AG04449 (cell line): ENCODE measurements around the gene TIMELESS.

Experiments used
- CTCF ChIA-PET: fragments of 350-600 bp; formaldehyde crosslinking; extraction: SDS; loops from one replicate; lab custom pipeline; 2021; ENCODE audit warnings: antibody characterized with exemption; lab: Yijun Ruan, JAX
- POLR2A ChIA-PET: fragments of 400-600, 350-600 bp; formaldehyde crosslinking; extraction: SDS; loops from one replicate; lab custom pipeline; 2020; ENCODE audit warnings: antibody characterized with exemption, inconsistent platforms; lab: Yijun Ruan, JAX
- DNase-seq: peaks from one replicate; pipeline ENCODE4 v3.0.0-alpha.2; 2010; ENCODE audit warnings: low read depth, low spot score
- H3K4me3 ChIP-seq: 2 replicates; pipeline ENCODE4 v1.5.1; 2011; ENCODE audit warnings: low read depth, mild to moderate bottlenecking, control low read depth, low read length
- TF ChIP-seq, protein P1 (sequence below): IDR thresholded peaks from one replicate; pipeline ENCODE4 v1.5.1; 2011; ENCODE audit warnings: mild to moderate bottlenecking, moderate library complexity, low read length, control low read depth, inconsistent platforms; ENCODE audit not compliant: insufficient read depth; ENCODE audit errors: missing control alignments

TIMELESS gene

DNA sequence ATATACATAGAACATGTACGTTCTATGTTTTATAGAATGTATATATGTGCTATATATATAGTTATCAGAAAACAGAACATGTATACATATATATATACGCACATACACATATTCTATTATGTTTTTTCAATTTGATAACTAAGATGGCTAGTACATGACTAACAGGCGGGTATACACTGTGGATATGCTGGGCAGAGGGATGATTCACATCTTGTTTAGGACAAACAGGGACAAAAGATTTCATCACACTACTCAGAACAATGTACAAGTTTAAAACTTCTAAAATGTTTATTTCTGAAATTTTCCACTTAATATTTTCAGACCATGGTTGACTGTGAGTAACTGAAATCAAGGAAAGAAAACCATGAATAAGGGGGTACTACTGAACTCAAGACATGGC, 17.4 kb downstream of the TIMELESS start:
- CTCF ChIA-PET: no interaction called here
- no peak for DNase-seq
- POLR2A ChIA-PET: no interaction called here
- TF ChIP-seq, protein P1, sequence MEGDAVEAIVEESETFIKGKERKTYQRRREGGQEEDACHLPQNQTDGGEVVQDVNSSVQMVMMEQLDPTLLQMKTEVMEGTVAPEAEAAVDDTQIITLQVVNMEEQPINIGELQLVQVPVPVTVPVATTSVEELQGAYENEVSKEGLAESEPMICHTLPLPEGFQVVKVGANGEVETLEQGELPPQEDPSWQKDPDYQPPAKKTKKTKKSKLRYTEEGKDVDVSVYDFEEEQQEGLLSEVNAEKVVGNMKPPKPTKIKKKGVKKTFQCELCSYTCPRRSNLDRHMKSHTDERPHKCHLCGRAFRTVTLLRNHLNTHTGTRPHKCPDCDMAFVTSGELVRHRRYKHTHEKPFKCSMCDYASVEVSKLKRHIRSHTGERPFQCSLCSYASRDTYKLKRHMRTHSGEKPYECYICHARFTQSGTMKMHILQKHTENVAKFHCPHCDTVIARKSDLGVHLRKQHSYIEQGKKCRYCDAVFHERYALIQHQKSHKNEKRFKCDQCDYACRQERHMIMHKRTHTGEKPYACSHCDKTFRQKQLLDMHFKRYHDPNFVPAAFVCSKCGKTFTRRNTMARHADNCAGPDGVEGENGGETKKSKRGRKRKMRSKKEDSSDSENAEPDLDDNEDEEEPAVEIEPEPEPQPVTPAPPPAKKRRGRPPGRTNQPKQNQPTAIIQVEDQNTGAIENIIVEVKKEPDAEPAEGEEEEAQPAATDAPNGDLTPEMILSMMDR: no peak
- H3K4me3 ChIP-seq: no peak overlapping the region

- TF ChIP-seq, protein P1: no peak
- no peak overlapping the region for H3K4me3 ChIP-seq
- DNase-seq: no peak
- ChIA-PET POLR2A (no interaction called here), CTCF (no interaction called here)
Observed at GRCh38 chr12:56431288-56431687, 17.9 kb downstream of the TIMELESS start.

DNA sequence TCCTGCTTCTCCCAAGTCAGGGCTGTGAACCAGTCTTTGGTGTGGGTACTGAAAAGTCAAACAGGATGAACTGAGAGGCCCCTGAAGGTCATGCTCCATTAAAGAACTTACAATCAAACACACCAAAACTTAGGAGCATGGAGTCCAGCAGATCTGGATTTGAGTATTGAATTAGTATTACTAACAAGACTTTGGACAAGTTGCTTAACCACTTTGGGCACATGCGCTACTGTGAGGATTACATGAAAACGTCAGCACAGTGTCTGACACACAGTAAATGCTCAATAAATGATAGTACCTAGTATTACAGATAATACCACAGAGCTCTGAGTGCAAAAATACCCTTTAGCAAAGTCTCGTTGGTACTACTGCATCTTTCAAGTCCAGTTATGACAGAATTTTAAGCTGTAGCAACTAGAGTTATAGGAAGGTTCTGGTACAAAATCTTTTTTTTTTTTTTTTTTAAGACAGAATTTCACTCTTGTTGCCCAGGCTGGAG, 23.2 kb downstream of the TIMELESS start:
- H3K4me3 ChIP-seq: no peak overlapping the region
- POLR2A ChIA-PET: no interaction called here
- TF ChIP-seq, protein P1: no peak
- no peak for DNase-seq
- CTCF ChIA-PET: no interaction called here

GRCh38 chr12:56425193-56425592, 24.0 kb downstream of the TIMELESS start:
- no peak overlapping the region for H3K4me3 ChIP-seq
- CTCF ChIA-PET: interaction anchor here (0.8 kb wide), 1 partner anchor 25 kb away, joined by 3 read pairs; no protein-coding TSS in a partner anchor
- POLR2A ChIA-PET: no interaction called here
- TF ChIP-seq, protein P1: no peak
- DNase-seq: no peak

DNA sequence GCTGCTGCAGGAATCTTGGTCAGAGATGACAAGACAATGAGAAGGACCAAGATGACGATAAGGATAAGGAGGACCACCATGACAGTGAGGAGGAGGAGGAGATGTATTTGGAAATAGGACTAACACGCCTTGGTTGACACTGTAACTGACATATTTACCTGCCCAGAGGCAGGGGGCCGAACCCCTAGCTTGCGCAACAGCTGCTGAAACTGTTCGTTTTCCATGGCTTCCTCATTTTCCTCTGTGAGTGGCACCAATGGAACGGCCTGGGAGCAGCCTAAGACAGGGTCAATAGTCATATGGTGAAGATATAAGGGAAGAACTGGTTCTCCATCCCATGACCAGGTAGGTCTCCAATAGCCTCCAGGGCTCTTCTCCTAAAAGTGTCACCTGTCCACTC, 28.8 kb downstream of the TIMELESS start:
- ChIA-PET CTCF (no interaction called here), POLR2A (no interaction called here)
- H3K4me3 ChIP-seq: no peak overlapping the region
- TF ChIP-seq, protein P1: no peak
- no peak for DNase-seq

GRCh38 chr12:56417739-56418138, 31.5 kb downstream of the TIMELESS start:
- H3K4me3 ChIP-seq: no peak overlapping the region
- CTCF ChIA-PET: no interaction called here
- TF ChIP-seq, protein P1: no peak
- POLR2A ChIA-PET: no interaction called here
- no peak for DNase-seq
